OCI-LY7 (cell line): ENCODE measurements around the gene UBTD1. TPM values are rescaled to one million over a fixed set of nuclear protein-coding genes. Genes with fewer than 3 reads are reported as not detected.

Experiments
- BruUV-seq: library from RNA; stranded (reverse); fragments of 400-500 nt; replicated peaks from 2 replicates; lab custom pipeline; 2021; lab: Mats Ljungman, UMichigan
- CTCF ChIA-PET: fragments of 300-600 bp; sonication (Branson Sonifier 250); formaldehyde crosslinking; loops from one replicate; lab custom pipeline; 2022; ENCODE audit warnings: antibody characterized with exemption; ENCODE audit not compliant: unreplicated experiment; lab: Charles Lee
- POLR2A ChIA-PET: fragments of 300-600 bp; sonication (Branson Sonifier 250); formaldehyde crosslinking; loops from one replicate; lab custom pipeline; 2022; ENCODE audit warnings: antibody characterized with exemption; lab: Charles Lee
- DNase-seq: peaks from one replicate; pipeline ENCODE4 v3.0.0-alpha.2; 2015; ENCODE audit warnings: low spot score
- H2AFZ ChIP-seq: fragments of 200-600 bp; sonication (generic), shearing (Covaris generic); 2 replicates; pipeline ENCODE4 v1.6.1; 2014; ENCODE audit warnings: mild to moderate bottlenecking, antibody characterized with exemption, low read length, moderate library complexity
- H3K27ac ChIP-seq: fragments of 200-600 bp; sonication (generic); 2 replicates; pipeline ENCODE4 v1.5.1; 2014; ENCODE audit warnings: mixed run types, low read depth, mild to moderate bottlenecking, moderate library complexity, low read length, inconsistent platforms; ENCODE audit not compliant: poor library complexity, severe bottlenecking
- H3K36me3 ChIP-seq: fragments of 200-600 bp; sonication (generic); 2 replicates; pipeline ENCODE4 v1.6.1; 2014; ENCODE audit warnings: mild to moderate bottlenecking, antibody characterized with exemption, low read length, moderate library complexity, mixed read lengths; ENCODE audit not compliant: insufficient read depth
- H3K4me1 ChIP-seq: fragments of 200-600 bp; sonication (generic); 2 replicates; pipeline ENCODE4 v1.5.1; 2014; ENCODE audit warnings: mild to moderate bottlenecking, low read length; ENCODE audit not compliant: insufficient read depth, poor library complexity, severe bottlenecking
- H3K4me2 ChIP-seq: fragments of 200-600 bp; sonication (generic); 2 replicates; pipeline ENCODE4 v1.6.1; 2014; ENCODE audit warnings: mild to moderate bottlenecking, low read length
- H3K4me3 ChIP-seq: fragments of 200-600 bp; sonication (generic); 2 replicates; pipeline ENCODE4 v1.5.1; 2014; ENCODE audit warnings: mild to moderate bottlenecking, low read depth, low read length; ENCODE audit not compliant: poor library complexity, severe bottlenecking
- H3K79me2 ChIP-seq: fragments of 200-600 bp; sonication (generic); 2 replicates; pipeline ENCODE4 v1.6.1; 2016; ENCODE audit warnings: low read depth, mild to moderate bottlenecking, low read length, moderate library complexity, mixed read lengths; ENCODE audit not compliant: insufficient read depth
- H3K9me2 ChIP-seq: fragments of 200-600 bp; sonication (generic); 2 replicates; pipeline ENCODE4 v1.6.1; 2016; ENCODE audit warnings: mild to moderate bottlenecking, low read length, mixed read lengths; ENCODE audit not compliant: insufficient read depth
- H3K9me3 ChIP-seq: fragments of 200-600 bp; sonication (generic); 2 replicates; pipeline ENCODE4 v1.6.1; 2014; ENCODE audit warnings: mild to moderate bottlenecking, mixed run types, low read length, mixed read lengths
- H4K20me1 ChIP-seq: fragments of 200-600 bp; sonication (generic); 2 replicates; pipeline ENCODE4 v1.6.1; 2014; ENCODE audit warnings: mild to moderate bottlenecking, antibody characterized with exemption, low read length, moderate library complexity, mixed read lengths; ENCODE audit not compliant: insufficient read depth
- CTCF ChIP-seq: fragments of 200-600 bp; sonication (generic); conservative IDR thresholded peaks from 2 replicates; pipeline ENCODE4 v1.5.1; 2014; ENCODE audit warnings: mild to moderate bottlenecking, antibody characterized with exemption, low read length, moderate library complexity, mixed read lengths
- EZH2phosphoT487 ChIP-seq: fragments of 200-600 bp; sonication (generic); IDR thresholded peaks from 2 replicates; pipeline ENCODE4 v1.6.1; 2018; ENCODE audit warnings: low read depth, borderline replicate concordance, mild to moderate bottlenecking, mixed run types, antibody characterized with exemption, low read length, moderate library complexity, mixed read lengths
- intact Hi-C: fragments of 100-400 bp; cut with micrococcal nuclease; formaldehyde crosslinking; loops from one replicate; pipeline ENCODE4 v1.10.0; 2022; ENCODE audit not compliant: unreplicated experiment
- total RNA-seq, 2 experiments: library from RNA; depleted of rRNA in 1 of 2; stranded (reverse); fragments of >200 nt in 1 of 2; shearing (Covaris generic) in 1 of 2; gene quantifications; 2 replicates each; pipeline ENCODE4 v1.2.3, GENCODE V29; 2014 to 2022

UBTD1 gene
- total RNA-seq, 2 experiments from 2014 or later = 1.4 to 2.2 TPM

DNA sequence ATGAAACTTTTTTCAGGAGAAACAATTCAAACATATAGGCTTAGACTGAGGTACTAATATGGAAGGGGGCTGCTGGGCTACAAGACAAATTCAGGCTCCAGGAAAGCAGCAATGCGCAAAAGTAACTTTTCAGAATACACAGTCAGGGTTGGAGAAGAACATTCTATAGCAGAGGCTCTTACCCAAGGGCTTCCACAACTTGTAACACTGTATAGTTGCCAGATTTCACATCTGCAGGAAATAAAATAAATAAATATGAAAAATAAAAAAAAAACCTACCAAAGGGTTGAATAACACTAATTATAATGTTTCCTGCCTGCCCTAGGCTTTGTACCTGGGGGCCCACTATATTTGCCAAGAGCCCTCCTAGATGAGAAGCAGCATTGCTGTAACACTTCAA, 14.8 kb upstream of the UBTD1 start:
- no peak overlapping the region for H2AFZ ChIP-seq
- H3K27ac ChIP-seq = no peak overlapping the region
- no peak for TF ChIP-seq EZH2phosphoT487
- no peak for TF ChIP-seq CTCF
- CTCF ChIA-PET = no interaction called here
- H3K9me3 ChIP-seq = no peaks in the 10 kb centered on the region
- DNase-seq = no peak
- BruUV-seq = no TSS peak
- peaks cover 44% of the 10 kb centered on the region for H3K79me2 ChIP-seq
- H3K4me3 ChIP-seq = no peak overlapping the region
- POLR2A ChIA-PET = no interaction called here
- no peak overlapping the region for H3K4me2 ChIP-seq
- H3K36me3 ChIP-seq = peaks cover 78% of the 10 kb centered on the region
- intact Hi-C loops = no loop called here
- no peaks in the 10 kb centered on the region for H3K4me1 ChIP-seq
- H4K20me1 ChIP-seq = peaks cover 5% of the 10 kb centered on the region
- H3K9me2 ChIP-seq = no peaks in the 10 kb centered on the region

DNA sequence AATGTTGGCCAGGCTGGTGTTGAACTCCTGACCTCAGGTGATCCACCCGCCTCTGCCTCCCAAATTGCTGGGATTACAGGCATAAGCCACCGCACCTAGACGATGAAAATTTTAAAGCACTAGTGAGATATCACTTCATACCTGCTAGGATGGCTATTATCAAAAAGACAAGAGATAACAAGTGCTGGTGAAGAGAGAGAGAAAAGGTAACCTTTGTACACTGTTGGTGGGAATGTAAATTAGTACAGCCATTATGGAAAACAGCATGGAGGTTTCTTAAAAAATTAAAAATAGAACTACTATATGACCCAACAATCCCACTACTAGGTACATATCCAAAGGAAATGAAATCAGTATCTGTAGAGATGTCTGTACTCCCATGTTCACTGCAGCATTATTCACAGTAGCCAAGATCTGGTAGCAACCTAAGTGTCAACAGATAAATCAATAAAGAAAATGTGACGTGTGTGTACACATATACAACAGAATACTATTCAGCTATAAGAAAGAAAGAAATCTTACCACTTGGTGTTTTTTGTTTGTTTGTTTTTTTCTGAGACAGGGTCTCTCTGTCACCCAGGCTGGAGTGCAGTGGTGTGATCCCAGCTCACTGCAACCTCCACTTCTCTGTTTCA, 13.0 kb upstream of the UBTD1 start:
- no peaks in the 10 kb centered on the region for H3K9me3 ChIP-seq
- H3K4me2 ChIP-seq = no peak overlapping the region
- peaks cover 70% of the 10 kb centered on the region for H3K36me3 ChIP-seq
- H2AFZ ChIP-seq = no peak overlapping the region
- intact Hi-C loops = no loop called here
- no peak overlapping the region for H3K4me3 ChIP-seq
- BruUV-seq = no TSS peak
- peaks cover 7% of the 10 kb centered on the region for H4K20me1 ChIP-seq
- H3K4me1 ChIP-seq = peaks cover 6% of the 10 kb centered on the region
- ChIA-PET POLR2A (no interaction called here), CTCF (interaction anchor here (0.7 kb wide), 1 partner anchor 85 kb away, joined by 3 read pairs; no protein-coding TSS in a partner anchor)
- H3K9me2 ChIP-seq = no peaks in the 10 kb centered on the region
- H3K79me2 ChIP-seq = peaks cover 62% of the 10 kb centered on the region
- DNase-seq = no peak
- no peak overlapping the region for H3K27ac ChIP-seq
- no peak for TF ChIP-seq EZH2phosphoT487
- TF ChIP-seq CTCF = no peak

DNA sequence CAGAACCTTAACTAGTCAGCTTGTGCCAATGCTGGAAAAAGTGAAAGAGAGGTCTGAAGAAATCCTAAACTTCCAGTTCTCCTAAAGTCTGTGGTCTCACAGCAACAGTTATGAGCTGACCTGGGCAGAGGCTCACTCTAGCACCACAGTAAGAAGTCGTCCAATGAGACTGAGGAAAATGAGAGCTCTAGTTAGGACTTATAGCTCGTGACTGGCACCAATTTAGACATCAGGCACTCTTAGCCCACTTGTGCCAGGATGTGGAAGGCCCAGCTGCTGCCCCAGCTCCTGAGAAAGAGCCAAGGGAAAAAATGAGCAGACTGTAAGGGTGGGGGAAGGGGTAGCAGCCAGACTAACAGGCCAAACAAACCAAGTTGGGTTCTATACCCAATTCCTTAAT, 8.1 kb upstream of the UBTD1 start:
- no peak for TF ChIP-seq EZH2phosphoT487
- TF ChIP-seq CTCF = no peak
- Histone ChIP-seq H2AFZ (no peak overlapping the region), H3K27ac (no peak overlapping the region), H3K4me3 (no peak overlapping the region), H3K4me2 (no peak overlapping the region), H3K9me3 (no peaks in the 10 kb centered on the region), H4K20me1 (peaks cover 24% of the 10 kb centered on the region), H3K79me2 (peaks cover 100% of the 10 kb centered on the region), H3K36me3 (peaks cover 60% of the 10 kb centered on the region), H3K9me2 (no peaks in the 10 kb centered on the region), H3K4me1 (peaks cover 34% of the 10 kb centered on the region)
- ChIA-PET POLR2A (no interaction called here), CTCF (no interaction called here)
- DNase-seq = no peak
- no TSS peak for BruUV-seq
- intact Hi-C loops = no loop called here
